Measurements from ENCODE around the gene HPS1. TPM values are rescaled to one million over a fixed set of nuclear protein-coding genes. Genes with fewer than 3 reads are reported as not detected.
A peak's percentile ranks its signal among the peaks of the same experiment; 100 is the strongest.

Gene HPS1
- total RNA-seq, 1 experiment from 2014 or later, result 146 TPM

DNA sequence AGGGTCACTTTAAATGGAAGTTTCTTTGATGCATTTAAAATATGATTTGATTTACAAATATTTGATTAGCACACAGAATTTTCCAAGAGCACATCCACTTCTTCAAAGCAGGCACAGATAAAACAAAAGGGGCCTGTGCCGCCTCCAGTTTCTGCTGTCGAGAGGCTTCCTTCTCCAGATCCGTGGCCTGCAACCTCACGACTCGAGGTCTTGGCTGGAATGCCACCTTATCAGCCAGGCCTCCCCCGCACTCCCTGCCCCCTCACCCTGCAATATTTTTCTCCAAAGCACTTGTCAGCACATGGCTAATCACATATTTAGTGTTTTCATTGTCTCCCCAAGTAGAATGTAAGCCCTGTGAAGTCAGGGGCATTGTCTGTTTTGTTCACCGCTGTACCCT, 44.3 kb downstream of the HPS1 start:
- Histone ChIP-seq H3K36me3 (ENCODE audit: control insufficient read depth, insufficient read depth, low read length) (no peaks in the 10 kb centered on the region), H3K9me3 (ENCODE audit: control insufficient read depth, insufficient read depth, low read depth, low read length) (no peaks in the 10 kb centered on the region), H3K27ac (ENCODE audit: low read length) (no peak overlapping the region), H3K4me3 (ENCODE audit: low read depth in 2 of 2, low read length in 2 of 2) (no peak overlapping the region), H3K4me1 (ENCODE audit: control insufficient read depth, insufficient read depth, low read length) (no peaks in the 10 kb centered on the region), H3K27me3 (ENCODE audit: control insufficient read depth, insufficient read depth, low read length) (no peaks in the 10 kb centered on the region)
- CTCF ChIA-PET, result no interaction called here
- BruUV-seq (replicated peaks), result no TSS peak
- ATAC-seq (no peak), DNase-seq (ENCODE audit: low read depth, low spot score) (no peak)
- POLR2A ChIA-PET, result no interaction called here
- in situ Hi-C loops (cut with HindIII; ENCODE audit: low pct_unique_long_range_greater_than_20kb, low sequenced_read_pairs) (no loop called here), intact Hi-C loops (cut with micrococcal nuclease; ENCODE audit: unreplicated experiment) (no loop called here)
- no peak for TF ChIP-seq POLR2AphosphoS5 (IDR thresholded peaks at IDR 0.05; ENCODE audit: low read depth, low read length)
- TF ChIP-seq, protein P1, sequence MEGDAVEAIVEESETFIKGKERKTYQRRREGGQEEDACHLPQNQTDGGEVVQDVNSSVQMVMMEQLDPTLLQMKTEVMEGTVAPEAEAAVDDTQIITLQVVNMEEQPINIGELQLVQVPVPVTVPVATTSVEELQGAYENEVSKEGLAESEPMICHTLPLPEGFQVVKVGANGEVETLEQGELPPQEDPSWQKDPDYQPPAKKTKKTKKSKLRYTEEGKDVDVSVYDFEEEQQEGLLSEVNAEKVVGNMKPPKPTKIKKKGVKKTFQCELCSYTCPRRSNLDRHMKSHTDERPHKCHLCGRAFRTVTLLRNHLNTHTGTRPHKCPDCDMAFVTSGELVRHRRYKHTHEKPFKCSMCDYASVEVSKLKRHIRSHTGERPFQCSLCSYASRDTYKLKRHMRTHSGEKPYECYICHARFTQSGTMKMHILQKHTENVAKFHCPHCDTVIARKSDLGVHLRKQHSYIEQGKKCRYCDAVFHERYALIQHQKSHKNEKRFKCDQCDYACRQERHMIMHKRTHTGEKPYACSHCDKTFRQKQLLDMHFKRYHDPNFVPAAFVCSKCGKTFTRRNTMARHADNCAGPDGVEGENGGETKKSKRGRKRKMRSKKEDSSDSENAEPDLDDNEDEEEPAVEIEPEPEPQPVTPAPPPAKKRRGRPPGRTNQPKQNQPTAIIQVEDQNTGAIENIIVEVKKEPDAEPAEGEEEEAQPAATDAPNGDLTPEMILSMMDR (IDR thresholded peaks at IDR 0.05), result no peak

DNA sequence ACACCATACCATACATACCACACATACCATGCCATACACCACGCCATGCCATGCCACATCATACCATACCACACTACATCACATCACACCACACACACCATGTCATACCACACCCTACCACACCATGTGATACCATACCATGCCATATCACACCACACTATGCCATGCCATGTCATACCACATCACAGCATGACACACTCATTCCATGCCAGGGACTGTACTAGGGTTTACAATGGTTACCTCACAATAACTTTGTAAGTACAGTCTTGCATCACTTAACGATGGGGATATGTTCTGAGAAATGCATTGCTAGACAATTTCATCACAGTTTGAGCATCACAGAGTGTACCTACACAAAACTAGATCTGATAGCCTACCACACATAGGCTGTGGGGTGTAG, 46.3 kb downstream of the HPS1 start:
- ChIA-PET POLR2A (no interaction called here), CTCF (no interaction called here)
- intact Hi-C loops (cut with micrococcal nuclease; ENCODE audit: unreplicated experiment) (no loop called here), in situ Hi-C loops (cut with HindIII; ENCODE audit: low pct_unique_long_range_greater_than_20kb, low sequenced_read_pairs) (no loop called here)
- Histone ChIP-seq H3K36me3 (ENCODE audit: control insufficient read depth, insufficient read depth, low read length) (no peaks in the 10 kb centered on the region), H3K4me3 (ENCODE audit: low read depth in 2 of 2, low read length in 2 of 2) (no peak overlapping the region), H3K27ac (ENCODE audit: low read length) (no peak overlapping the region), H3K27me3 (ENCODE audit: control insufficient read depth, insufficient read depth, low read length) (no peaks in the 10 kb centered on the region), H3K9me3 (ENCODE audit: control insufficient read depth, insufficient read depth, low read depth, low read length) (no peaks in the 10 kb centered on the region), H3K4me1 (ENCODE audit: control insufficient read depth, insufficient read depth, low read length) (no peaks in the 10 kb centered on the region)
- no TSS peak for BruUV-seq (replicated peaks)
- ATAC-seq, result peak; percentile 27; the same call in 1 of the 2 replicates
- TF ChIP-seq, protein P2, sequence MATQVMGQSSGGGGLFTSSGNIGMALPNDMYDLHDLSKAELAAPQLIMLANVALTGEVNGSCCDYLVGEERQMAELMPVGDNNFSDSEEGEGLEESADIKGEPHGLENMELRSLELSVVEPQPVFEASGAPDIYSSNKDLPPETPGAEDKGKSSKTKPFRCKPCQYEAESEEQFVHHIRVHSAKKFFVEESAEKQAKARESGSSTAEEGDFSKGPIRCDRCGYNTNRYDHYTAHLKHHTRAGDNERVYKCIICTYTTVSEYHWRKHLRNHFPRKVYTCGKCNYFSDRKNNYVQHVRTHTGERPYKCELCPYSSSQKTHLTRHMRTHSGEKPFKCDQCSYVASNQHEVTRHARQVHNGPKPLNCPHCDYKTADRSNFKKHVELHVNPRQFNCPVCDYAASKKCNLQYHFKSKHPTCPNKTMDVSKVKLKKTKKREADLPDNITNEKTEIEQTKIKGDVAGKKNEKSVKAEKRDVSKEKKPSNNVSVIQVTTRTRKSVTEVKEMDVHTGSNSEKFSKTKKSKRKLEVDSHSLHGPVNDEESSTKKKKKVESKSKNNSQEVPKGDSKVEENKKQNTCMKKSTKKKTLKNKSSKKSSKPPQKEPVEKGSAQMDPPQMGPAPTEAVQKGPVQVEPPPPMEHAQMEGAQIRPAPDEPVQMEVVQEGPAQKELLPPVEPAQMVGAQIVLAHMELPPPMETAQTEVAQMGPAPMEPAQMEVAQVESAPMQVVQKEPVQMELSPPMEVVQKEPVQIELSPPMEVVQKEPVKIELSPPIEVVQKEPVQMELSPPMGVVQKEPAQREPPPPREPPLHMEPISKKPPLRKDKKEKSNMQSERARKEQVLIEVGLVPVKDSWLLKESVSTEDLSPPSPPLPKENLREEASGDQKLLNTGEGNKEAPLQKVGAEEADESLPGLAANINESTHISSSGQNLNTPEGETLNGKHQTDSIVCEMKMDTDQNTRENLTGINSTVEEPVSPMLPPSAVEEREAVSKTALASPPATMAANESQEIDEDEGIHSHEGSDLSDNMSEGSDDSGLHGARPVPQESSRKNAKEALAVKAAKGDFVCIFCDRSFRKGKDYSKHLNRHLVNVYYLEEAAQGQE (IDR thresholded peaks at IDR 0.05; ENCODE audit: insufficient read depth in 1 of 2, low read depth in 2 of 2, low read length in 1 of 2), result no peak
- no peak for TF ChIP-seq POLR2AphosphoS5 (IDR thresholded peaks at IDR 0.05; ENCODE audit: low read depth, low read length)
- TF ChIP-seq, protein P1 (IDR thresholded peaks at IDR 0.05), result no peak
- TF ChIP-seq SIN3A (IDR thresholded peaks at IDR 0.05; ENCODE audit: borderline replicate concordance, insufficient read depth, low read depth, low read length), result no peak
- TF ChIP-seq TCF7L2 (IDR thresholded peaks at IDR 0.05; ENCODE audit: low read depth, low read length), result no peak
- DNase-seq (ENCODE audit: low read depth, low spot score), result no peak

All from Panc1 (cell line).